ENCODE results near the gene LARGE1.

DNA sequence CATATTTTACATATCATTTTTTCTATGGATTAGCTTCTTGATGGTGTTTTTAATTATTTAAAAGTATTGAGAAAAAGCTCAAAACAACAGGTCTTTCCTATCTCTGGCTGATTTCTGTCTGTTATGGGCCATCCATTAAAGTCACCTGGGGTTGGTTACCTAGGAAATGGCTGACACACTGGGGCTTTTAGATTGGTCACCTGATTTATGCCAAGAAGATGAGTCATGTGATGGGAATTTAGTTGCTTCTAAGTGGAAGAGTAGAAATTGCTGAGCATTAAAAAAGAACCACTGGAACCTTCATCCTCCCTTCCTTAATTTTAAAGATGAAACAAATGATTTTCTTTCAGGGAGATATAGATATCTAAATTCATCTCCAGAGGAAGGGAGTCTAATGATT is 48.8 kb upstream of the LARGE1 start:
- TF ChIP-seq CTCF (IDR thresholded peaks at IDR 0.05; ENCODE audit: low read depth, low read length) (no peak), POLR2A (IDR thresholded peaks at IDR 0.05; ENCODE audit: extremely low read depth, insufficient read length) (no peak)
- TF ChIP-seq, protein P1, sequence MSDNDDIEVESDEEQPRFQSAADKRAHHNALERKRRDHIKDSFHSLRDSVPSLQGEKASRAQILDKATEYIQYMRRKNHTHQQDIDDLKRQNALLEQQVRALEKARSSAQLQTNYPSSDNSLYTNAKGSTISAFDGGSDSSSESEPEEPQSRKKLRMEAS (IDR thresholded peaks at IDR 0.05; ENCODE audit: low read depth, low read length), result no peak

Measured in NB4 (cell line).